GM19328 (cell line): ENCODE data around the gene XYLT1.

Experiments used
- ATAC-seq: cut with Tn5 transposase; IDR thresholded peaks from one replicate; pipeline ENCODE4 v1.9.1; 2021; ENCODE audit warnings: mild to moderate bottlenecking, moderate library complexity; ENCODE audit not compliant: unreplicated experiment

The XYLT1 gene

GRCh38 chr16:17238285-17239028 lies 232.3 kb downstream of the XYLT1 start:
- ATAC-seq, result no peak

GRCh38 chr16:17237350-17237944 lies 233.3 kb downstream of the XYLT1 start:
- no peak for ATAC-seq

GRCh38 chr16:17235147-17235815 lies 235.5 kb downstream of the XYLT1 start:
- no peak for ATAC-seq

GRCh38 chr16:17233318-17234002 lies 237.3 kb downstream of the XYLT1 start:
- ATAC-seq, result no peak

GRCh38 chr16:17232487-17232886 lies 238.3 kb downstream of the XYLT1 start:
- no peak for ATAC-seq

- no peak for ATAC-seq
Measured at GRCh38 chr16:17231972-17232371, 238.8 kb downstream of the XYLT1 start.

GRCh38 chr16:17230932-17231581 lies 239.7 kb downstream of the XYLT1 start:
- no peak for ATAC-seq

- no peak for ATAC-seq
Measured at GRCh38 chr16:17229766-17230165, 241.0 kb downstream of the XYLT1 start.

- ATAC-seq, result no peak
Measured at GRCh38 chr16:17229131-17229530, 241.6 kb downstream of the XYLT1 start.

- ATAC-seq, result no peak
Measured at GRCh38 chr16:17228708-17229055, 242.1 kb downstream of the XYLT1 start.

GRCh38 chr16:17228048-17228707 lies 242.6 kb downstream of the XYLT1 start:
- no peak for ATAC-seq

GRCh38 chr16:17227278-17227677 lies 243.5 kb downstream of the XYLT1 start:
- no peak for ATAC-seq

- ATAC-seq, result no peak
Measured at GRCh38 chr16:17225541-17225940, 245.2 kb downstream of the XYLT1 start.

- ATAC-seq, result no peak
Measured at GRCh38 chr16:17224879-17225281, 245.9 kb downstream of the XYLT1 start.

GRCh38 chr16:17224350-17224749 lies 246.4 kb downstream of the XYLT1 start:
- ATAC-seq, result no peak

GRCh38 chr16:17223576-17223975 lies 247.2 kb downstream of the XYLT1 start:
- ATAC-seq, result no peak

GRCh38 chr16:17222871-17223401 lies 247.8 kb downstream of the XYLT1 start:
- no peak for ATAC-seq

GRCh38 chr16:17219991-17220390 lies 250.8 kb downstream of the XYLT1 start:
- no peak for ATAC-seq

- no peak for ATAC-seq
Measured at GRCh38 chr16:17215936-17216335, 254.8 kb downstream of the XYLT1 start.

- no peak for ATAC-seq
Measured at GRCh38 chr16:17215306-17215705, 255.5 kb downstream of the XYLT1 start.
